ENCODE data around the gene MBNL2. TPM values are rescaled to one million over a fixed set of nuclear protein-coding genes. Genes with fewer than 3 reads are reported as not detected.

The MBNL2 gene
- total RNA-seq, 1 experiment from 2014 or later = 0.17 TPM

- H2BK120ac ChIP-seq (ENCODE audit: low read depth, low read length, poor library complexity, severe bottlenecking) = no peak overlapping the region
- TF ChIP-seq, protein P1, sequence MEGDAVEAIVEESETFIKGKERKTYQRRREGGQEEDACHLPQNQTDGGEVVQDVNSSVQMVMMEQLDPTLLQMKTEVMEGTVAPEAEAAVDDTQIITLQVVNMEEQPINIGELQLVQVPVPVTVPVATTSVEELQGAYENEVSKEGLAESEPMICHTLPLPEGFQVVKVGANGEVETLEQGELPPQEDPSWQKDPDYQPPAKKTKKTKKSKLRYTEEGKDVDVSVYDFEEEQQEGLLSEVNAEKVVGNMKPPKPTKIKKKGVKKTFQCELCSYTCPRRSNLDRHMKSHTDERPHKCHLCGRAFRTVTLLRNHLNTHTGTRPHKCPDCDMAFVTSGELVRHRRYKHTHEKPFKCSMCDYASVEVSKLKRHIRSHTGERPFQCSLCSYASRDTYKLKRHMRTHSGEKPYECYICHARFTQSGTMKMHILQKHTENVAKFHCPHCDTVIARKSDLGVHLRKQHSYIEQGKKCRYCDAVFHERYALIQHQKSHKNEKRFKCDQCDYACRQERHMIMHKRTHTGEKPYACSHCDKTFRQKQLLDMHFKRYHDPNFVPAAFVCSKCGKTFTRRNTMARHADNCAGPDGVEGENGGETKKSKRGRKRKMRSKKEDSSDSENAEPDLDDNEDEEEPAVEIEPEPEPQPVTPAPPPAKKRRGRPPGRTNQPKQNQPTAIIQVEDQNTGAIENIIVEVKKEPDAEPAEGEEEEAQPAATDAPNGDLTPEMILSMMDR (conservative IDR thresholded peaks at IDR 0.05) = no peak
These were observed 186.8 kb downstream of the MBNL2 start for GRCh38 chr13:97408938-97409337.

More at GRCh38 chr13:97408938-97409337, 186.8 kb downstream of the MBNL2 start:
- H3K23me2 ChIP-seq (ENCODE audit: insufficient read length, low read depth, low read length, poor library complexity, severe bottlenecking) = no peaks in the 10 kb centered on the region
- H3K4ac ChIP-seq (ENCODE audit: low read depth, low read length) = no peak overlapping the region
- H2BK15ac ChIP-seq (ENCODE audit: low read depth, low read length) = no peak overlapping the region
- peaks cover 2% of the 10 kb centered on the region; the same call in 1 of the 2 replicates for H3K27me3 ChIP-seq (ENCODE audit: insufficient read depth, low read length)
- no peak overlapping the region for H3T11ph ChIP-seq (ENCODE audit: low read length)
- 0 out of 2 replicates have a peak, but pooled peaks cover 2% of the 10 kb centered on the region for H3K4me1 ChIP-seq (ENCODE audit: insufficient read depth, low read length)
- H3K9me3 ChIP-seq (ENCODE audit: control insufficient read depth, low read depth, low read length) = no peaks in the 10 kb centered on the region
- Mint-ChIP-seq H3K9me3 (no peaks in the 10 kb centered on the region), H3K27ac (no peak overlapping the region), H3K27me3 (ENCODE audit: low read depth) (peaks cover 12% of the 10 kb centered on the region), H3K36me3 (ENCODE audit: insufficient read depth in 1 of 3, low read depth in 3 of 3) (no peaks in the 10 kb centered on the region), H3K4me1 (peaks cover 4% of the 10 kb centered on the region in 2 experiments; a peak in 3 of 4 replicates), H3K4me3 (no peak overlapping the region)
- DNase-seq = no peak
- no peak overlapping the region for H2BK20ac ChIP-seq (ENCODE audit: low read depth, low read length, poor library complexity, severe bottlenecking)
- no peak overlapping the region for H3K23ac ChIP-seq (ENCODE audit: insufficient read length, low read depth, low read length)
- no peak overlapping the region for H3K27ac ChIP-seq (ENCODE audit: insufficient read length, low read depth, low read length)
- no peak overlapping the region for H3K9ac ChIP-seq (ENCODE audit: extremely low read depth, insufficient read length, low read length)
- no peak overlapping the region for H2BK5ac ChIP-seq (ENCODE audit: insufficient read length, low read length)
- no peak overlapping the region for H2BK12ac ChIP-seq (ENCODE audit: insufficient read length, low read depth, low read length)
- no peaks in the 10 kb centered on the region for H3K79me2 ChIP-seq (ENCODE audit: insufficient read depth, low read length)
- no peaks in the 10 kb centered on the region for H4K20me1 ChIP-seq (ENCODE audit: control insufficient read depth, insufficient read depth, insufficient read length)
- no peak overlapping the region for H4K8ac ChIP-seq (replicated peaks; ENCODE audit: insufficient read length, low read depth, low read length)
- no peak overlapping the region for H4K91ac ChIP-seq (ENCODE audit: insufficient read length, low read depth, low read length)
- no peak overlapping the region for H2AFZ ChIP-seq (ENCODE audit: low read length)
- H3K14ac ChIP-seq (ENCODE audit: insufficient read depth, low read length) = no peak overlapping the region
- no peak overlapping the region for H3K18ac ChIP-seq (ENCODE audit: insufficient read length, low read depth, low read length)
- no peak overlapping the region for H4K5ac ChIP-seq (ENCODE audit: insufficient read length, low read depth, low read length)
- H3K56ac ChIP-seq (ENCODE audit: insufficient read length, low read depth, low read length) = no peak overlapping the region
- H2AK5ac ChIP-seq (ENCODE audit: insufficient read length, low read length) = no peak overlapping the region
- no peaks in the 10 kb centered on the region for H3K79me1 ChIP-seq (ENCODE audit: insufficient read depth, low read depth, low read length, poor library complexity, severe bottlenecking)
- no peak overlapping the region for H3K4me2 ChIP-seq (ENCODE audit: insufficient read depth, insufficient read length, low read length)
- WGBS (ENCODE audit: extremely low coverage, insufficient read length, low lambda C conversion rate) = no CpG with 5 or more reads among the region's 2 CpGs

Measured in H9 (cell line).